Keratinocyte (primary cell): ENCODE results near the gene GRK5.

ENCODE experiments used
- CTCF ChIP-seq, 3 experiments: IDR thresholded peaks in 1 of 3; conservative IDR thresholded peaks in 1 of 3; optimal IDR thresholded peaks in 1 of 3; 2 replicates in 2 of 3; 3 replicates in 1 of 3; pipeline versions ENCODE3 to v1.5.1; 2011; ENCODE audit warnings: low read length in 3 of 3, mild to moderate bottlenecking in 3 of 3, moderate library complexity in 2 of 3, control low read depth in 1 of 3, inconsistent platforms in 1 of 3; ENCODE audit not compliant: insufficient read depth in 2 of 3; ENCODE audit errors: extremely low read depth in 1 of 3
- EZH2 ChIP-seq: IDR thresholded peaks from one replicate; pipeline ENCODE4 v1.6.1; 2012; ENCODE audit warnings: inconsistent platforms, mild to moderate bottlenecking, low read length, moderate library complexity

- no peak for TF ChIP-seq EZH2
- no peak for TF ChIP-seq CTCF (optimal IDR thresholded peaks at IDR 0.05 in 1 of 3, IDR thresholded peaks at IDR 0.05 in 1 of 3, conservative IDR thresholded peaks at IDR 0.05 in 1 of 3; ENCODE audit: extremely low read depth in 1 of 3, insufficient read depth in 2 of 3, low read length in 3 of 3)
Measured at GRCh38 chr10:119210633-119211032, 3.3 kb downstream of the GRK5 start.
